NCI-H82 treated with DMSO at 0.1 percent for 48 hours (cell line): ENCODE measurements around the gene CDK14.

Experiments used
- DNase-seq: peaks from one replicate; lab custom pipeline; 2025; ENCODE audit not compliant: unreplicated experiment; lab: John Stamatoyannopoulos, UW

Gene CDK14

GRCh38 chr7:91239772-91240171 is 643.7 kb downstream of the CDK14 start:
- DNase-seq = no peak

- no peak for DNase-seq
Measured at GRCh38 chr7:91240376-91240941, 644.3 kb downstream of the CDK14 start.

GRCh38 chr7:91242097-91242844 is 646.1 kb downstream of the CDK14 start:
- no peak for DNase-seq

- DNase-seq = no peak
Measured at GRCh38 chr7:91243591-91244301, 647.6 kb downstream of the CDK14 start.

GRCh38 chr7:91247500-91247899 is 651.4 kb downstream of the CDK14 start:
- no peak for DNase-seq

- DNase-seq = no peak
Measured at GRCh38 chr7:91248996-91249395, 652.9 kb downstream of the CDK14 start.

GRCh38 chr7:91249506-91250233 is 653.5 kb downstream of the CDK14 start:
- DNase-seq = no peak

- no peak for DNase-seq
Measured at GRCh38 chr7:91250706-91251105, 654.6 kb downstream of the CDK14 start.

GRCh38 chr7:91251877-91252276 is 655.8 kb downstream of the CDK14 start:
- DNase-seq = no peak
